ENCODE measurements around the gene SORCS3. TPM values are rescaled to one million over a fixed set of nuclear protein-coding genes. Genes with fewer than 3 reads are reported as not detected.
A peak's percentile ranks its signal among the peaks of the same experiment; 100 is the strongest.

The SORCS3 gene
- total RNA-seq, 1 experiment from 2014 or later: 0.03 TPM

DNA sequence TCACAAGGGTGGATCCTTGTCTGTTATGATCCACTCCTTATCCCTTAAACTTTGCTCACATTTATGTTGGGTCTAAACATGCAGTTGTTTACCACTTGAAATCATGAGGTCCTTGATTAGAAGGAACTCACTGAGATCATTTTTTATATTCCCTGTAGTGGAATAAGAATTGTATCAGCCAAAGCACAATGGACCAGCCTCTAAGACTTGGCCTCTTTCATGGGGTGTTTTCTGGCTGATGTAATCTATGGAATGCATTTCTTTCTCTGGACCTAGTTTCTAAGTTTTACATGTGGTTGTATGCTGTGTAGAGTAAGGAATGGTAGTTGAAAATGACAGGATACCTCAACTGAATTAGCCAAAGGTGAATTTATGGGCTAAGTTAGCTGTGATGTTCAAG lies 376.6 kb downstream of the SORCS3 start:
- no peaks in the 10 kb centered on the region for H3K36me3 ChIP-seq (replicated peaks; ENCODE audit: control insufficient read depth, insufficient read depth, low read length)
- no peak for DNase-seq
- no peaks in the 10 kb centered on the region for H3K27me3 ChIP-seq (ENCODE audit: control insufficient read depth, insufficient read depth, low read length)
- H3K4me3 ChIP-seq (ENCODE audit: insufficient read depth, low read depth, low read length): no peak overlapping the region

DNA sequence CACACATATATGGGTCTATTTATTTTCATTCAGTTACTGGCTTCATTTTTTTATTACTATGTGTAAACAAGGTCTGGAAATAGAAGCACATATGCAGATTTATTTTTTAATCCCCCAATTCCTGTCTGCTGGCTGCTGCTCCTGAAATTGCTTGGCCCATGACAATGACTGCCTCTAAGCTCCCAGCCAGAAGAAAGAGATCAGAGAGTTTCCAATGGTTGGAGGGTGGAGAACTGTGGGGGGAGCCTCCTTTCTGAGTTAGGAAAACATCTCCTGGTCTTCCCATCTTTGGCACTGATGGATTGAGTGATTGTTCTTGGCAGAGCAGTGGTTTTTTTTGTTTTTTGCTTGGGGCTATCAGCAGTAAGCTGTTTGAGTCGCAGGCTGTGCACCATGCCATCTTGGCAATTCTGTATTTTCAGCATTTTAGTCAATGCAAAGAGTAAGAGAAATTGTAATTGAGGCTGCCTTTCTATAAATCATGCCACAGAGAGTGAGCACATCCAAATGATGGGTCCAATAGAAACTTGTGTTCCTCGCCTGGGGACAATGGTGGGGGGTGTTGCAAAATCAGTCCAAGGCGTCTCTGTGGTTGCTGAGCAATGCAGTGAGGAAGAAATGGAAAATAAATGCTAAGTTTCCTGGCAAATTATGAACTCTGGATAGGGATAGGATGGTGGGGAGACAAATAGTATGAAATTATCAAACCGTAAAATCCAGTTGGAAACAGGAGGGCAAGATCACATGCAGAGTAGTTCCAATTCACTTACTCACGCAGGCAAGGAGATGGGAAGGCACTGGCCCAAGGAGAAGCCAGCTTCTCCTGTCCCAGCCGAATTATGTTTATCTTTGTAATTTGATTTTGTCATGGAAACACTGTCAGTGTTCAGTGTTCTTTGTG lies 382.4 kb downstream of the SORCS3 start:
- no peak overlapping the region for H3K4me3 ChIP-seq (ENCODE audit: insufficient read depth, low read depth, low read length)
- H3K36me3 ChIP-seq (replicated peaks; ENCODE audit: control insufficient read depth, insufficient read depth, low read length): no peaks in the 10 kb centered on the region
- H3K27me3 ChIP-seq (ENCODE audit: control insufficient read depth, insufficient read depth, low read length): no peaks in the 10 kb centered on the region
- DNase-seq: no peak

DNA sequence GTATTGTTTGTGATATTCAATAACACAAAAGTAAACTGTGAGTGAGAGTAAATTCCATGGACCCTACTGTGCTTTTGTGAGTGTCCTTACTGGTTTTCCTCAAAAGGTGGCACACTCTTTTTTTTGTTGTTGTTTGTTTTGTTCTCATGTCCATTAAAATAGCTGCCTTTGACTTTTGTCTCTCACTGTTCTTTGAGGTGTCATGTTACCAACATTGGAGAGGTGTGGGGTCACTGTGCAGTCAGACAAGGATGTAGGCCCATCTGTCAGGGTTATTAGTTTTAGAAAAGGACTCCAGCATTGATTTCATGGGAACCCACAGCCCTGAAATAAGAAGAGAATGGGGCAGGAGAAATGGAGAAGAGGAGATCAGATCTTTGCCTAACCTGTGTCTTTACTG lies 383.1 kb downstream of the SORCS3 start:
- Histone ChIP-seq H3K27me3 (ENCODE audit: control insufficient read depth, insufficient read depth, low read length) (no peaks in the 10 kb centered on the region), H3K4me3 (ENCODE audit: insufficient read depth, low read depth, low read length) (no peak overlapping the region)
- DNase-seq: peak; percentile 3

DNA sequence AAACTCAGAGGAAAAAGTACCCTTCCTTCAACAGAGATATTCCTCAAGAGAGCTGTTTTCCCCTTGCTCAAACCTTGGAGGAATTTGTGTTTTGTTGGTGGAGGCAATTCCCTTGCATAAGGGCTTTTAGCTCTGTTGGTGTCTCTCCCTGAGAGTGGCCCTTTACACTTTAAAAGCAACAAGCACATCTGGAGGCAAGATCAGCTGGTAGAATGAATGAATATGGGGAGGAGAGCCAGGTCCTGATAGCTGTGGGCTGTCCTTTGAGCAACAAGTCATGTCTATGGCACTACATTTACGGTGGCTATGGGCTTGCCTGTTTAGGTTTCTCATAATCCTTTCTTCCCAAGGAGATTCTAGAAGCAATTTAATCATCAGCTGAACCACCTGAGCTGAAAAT lies 384.0 kb downstream of the SORCS3 start:
- H3K36me3 ChIP-seq (replicated peaks; ENCODE audit: control insufficient read depth, insufficient read depth, low read length): no peaks in the 10 kb centered on the region
- DNase-seq: no peak

More for the DNA sequence above, 383.1 kb downstream of the SORCS3 start:
- H3K36me3 ChIP-seq (replicated peaks; ENCODE audit: control insufficient read depth, insufficient read depth, low read length): no peaks in the 10 kb centered on the region

DNA sequence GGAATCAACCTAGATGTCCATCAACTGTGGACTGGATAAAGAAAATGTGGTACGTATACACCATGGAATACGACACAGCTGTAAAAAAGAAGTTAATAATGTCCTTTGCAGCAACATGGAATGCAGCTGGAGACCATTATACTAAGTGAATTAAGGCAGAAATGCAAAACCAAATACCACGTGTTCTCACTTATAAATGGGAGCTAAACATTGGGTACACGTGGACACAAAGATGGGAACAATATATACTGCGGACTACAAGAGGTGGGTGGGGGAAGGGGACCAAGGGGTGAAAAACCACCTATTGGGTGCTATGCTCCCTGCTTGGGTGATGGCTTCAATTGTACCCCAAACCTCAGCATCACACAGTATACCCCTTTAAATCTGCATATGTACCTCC lies 385.5 kb downstream of the SORCS3 start:
- DNase-seq: no peak
- H3K36me3 ChIP-seq (replicated peaks; ENCODE audit: control insufficient read depth, insufficient read depth, low read length): no peaks in the 10 kb centered on the region
- no peaks in the 10 kb centered on the region for H3K27me3 ChIP-seq (ENCODE audit: control insufficient read depth, insufficient read depth, low read length)
- no peak overlapping the region for H3K4me3 ChIP-seq (ENCODE audit: insufficient read depth, low read depth, low read length)

More for the DNA sequence above, 384.0 kb downstream of the SORCS3 start:
- H3K27me3 ChIP-seq (ENCODE audit: control insufficient read depth, insufficient read depth, low read length): no peaks in the 10 kb centered on the region
- H3K4me3 ChIP-seq (ENCODE audit: insufficient read depth, low read depth, low read length): no peak overlapping the region

DNA sequence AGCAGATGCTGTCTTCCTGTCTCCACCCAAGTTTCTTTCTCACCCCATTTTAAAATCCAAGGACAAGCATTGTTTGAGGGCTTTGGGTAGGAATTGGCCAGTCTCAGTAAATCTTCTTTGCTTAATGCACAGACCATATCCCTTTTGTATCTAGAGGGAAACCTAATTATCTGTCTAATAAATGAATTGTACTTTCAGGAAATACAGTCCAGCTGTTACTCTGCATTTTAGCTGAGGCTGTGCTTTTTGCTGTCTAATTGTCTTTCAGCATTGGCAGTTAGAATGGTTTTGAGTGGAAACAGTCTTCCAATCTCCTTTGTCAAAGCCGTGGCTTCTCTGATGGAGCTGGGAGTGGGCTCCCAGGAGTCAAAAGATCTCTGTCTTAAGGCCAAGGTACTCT lies 388.2 kb downstream of the SORCS3 start:
- H3K27me3 ChIP-seq (ENCODE audit: control insufficient read depth, insufficient read depth, low read length): no peaks in the 10 kb centered on the region
- no peak overlapping the region for H3K4me3 ChIP-seq (ENCODE audit: insufficient read depth, low read depth, low read length)
- DNase-seq: no peak
- H3K36me3 ChIP-seq (replicated peaks; ENCODE audit: control insufficient read depth, insufficient read depth, low read length): no peaks in the 10 kb centered on the region

DNA sequence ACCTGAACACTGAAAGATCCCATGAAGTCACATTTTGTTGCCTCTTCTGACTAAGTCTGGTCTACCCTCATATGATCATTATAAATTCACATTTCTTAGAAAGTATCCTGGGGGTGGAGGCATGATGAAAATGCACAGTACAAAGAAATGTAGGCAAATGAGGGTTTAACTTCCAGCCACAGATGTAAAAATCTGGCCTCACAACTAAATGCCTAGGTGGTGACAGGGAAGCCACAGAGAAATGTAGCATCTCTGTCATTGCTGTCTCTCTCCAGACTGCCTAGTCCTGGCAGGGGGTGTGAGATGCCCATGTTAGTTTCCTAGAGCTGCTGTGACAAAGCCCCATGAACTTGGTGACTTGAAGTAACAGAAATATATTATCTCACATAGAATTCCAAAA lies 395.9 kb downstream of the SORCS3 start:
- DNase-seq: no peak
- no peaks in the 10 kb centered on the region for H3K27me3 ChIP-seq (ENCODE audit: control insufficient read depth, insufficient read depth, low read length)
- no peaks in the 10 kb centered on the region for H3K36me3 ChIP-seq (replicated peaks; ENCODE audit: control insufficient read depth, insufficient read depth, low read length)
- H3K4me3 ChIP-seq (ENCODE audit: insufficient read depth, low read depth, low read length): no peak overlapping the region

DNA sequence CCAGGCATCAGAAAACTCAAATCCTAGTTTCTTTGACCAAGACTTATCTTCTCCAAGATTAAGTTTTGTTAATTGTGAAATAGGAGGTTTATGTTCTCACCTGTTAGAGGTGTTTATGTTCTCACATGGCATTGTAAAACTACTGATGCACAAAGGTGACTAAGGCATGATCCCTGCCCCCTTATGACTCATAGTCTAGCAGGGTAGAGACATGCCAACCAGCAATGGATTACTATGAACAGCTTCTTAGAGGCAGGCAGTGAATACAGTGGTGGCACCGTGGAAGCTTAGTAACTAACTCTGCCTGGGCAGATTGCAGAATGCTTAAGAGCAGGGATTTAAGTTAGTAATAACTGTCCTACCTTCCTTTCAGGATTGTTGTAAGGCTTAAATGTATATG lies 400.9 kb downstream of the SORCS3 start:
- no peak for DNase-seq
- no peak overlapping the region for H3K4me3 ChIP-seq (ENCODE audit: insufficient read depth, low read depth, low read length)
- H3K27me3 ChIP-seq (ENCODE audit: control insufficient read depth, insufficient read depth, low read length): no peaks in the 10 kb centered on the region
- H3K36me3 ChIP-seq (replicated peaks; ENCODE audit: control insufficient read depth, insufficient read depth, low read length): no peaks in the 10 kb centered on the region

DNA sequence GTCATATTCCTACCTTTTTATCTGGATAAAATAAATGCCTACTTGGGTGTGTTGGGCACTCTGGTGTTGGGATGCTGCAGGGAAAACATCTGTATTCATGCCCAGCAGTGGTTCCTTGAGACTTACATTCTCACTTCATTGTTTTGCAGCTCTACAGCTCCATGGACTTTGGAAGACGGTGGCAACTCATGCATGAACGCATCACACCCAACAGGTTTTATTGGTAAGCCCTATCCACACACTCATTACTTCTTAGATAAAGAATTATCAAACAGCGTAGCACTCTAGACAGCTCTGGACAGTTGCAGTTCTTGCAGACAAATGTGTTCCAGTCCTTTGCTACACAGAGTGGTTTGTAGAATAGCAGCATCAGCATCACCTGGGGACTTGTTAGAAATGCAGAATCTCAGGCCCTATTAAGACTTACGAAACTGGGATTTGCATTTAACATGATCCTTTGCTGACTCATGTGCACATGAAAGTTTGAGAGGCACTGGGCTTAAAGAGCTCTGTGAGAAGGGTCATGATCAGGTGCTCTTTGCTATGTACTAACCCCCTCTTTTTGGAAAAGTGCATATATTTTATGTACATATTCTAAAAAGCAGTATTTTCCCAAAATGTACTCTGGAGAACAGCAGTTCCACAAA lies 401.9 kb downstream of the SORCS3 start:
- H3K36me3 ChIP-seq (replicated peaks; ENCODE audit: control insufficient read depth, insufficient read depth, low read length): no peaks in the 10 kb centered on the region
- no peak overlapping the region for H3K4me3 ChIP-seq (ENCODE audit: insufficient read depth, low read depth, low read length)
- H3K27me3 ChIP-seq (ENCODE audit: control insufficient read depth, insufficient read depth, low read length): no peaks in the 10 kb centered on the region
- DNase-seq: no peak

DNA sequence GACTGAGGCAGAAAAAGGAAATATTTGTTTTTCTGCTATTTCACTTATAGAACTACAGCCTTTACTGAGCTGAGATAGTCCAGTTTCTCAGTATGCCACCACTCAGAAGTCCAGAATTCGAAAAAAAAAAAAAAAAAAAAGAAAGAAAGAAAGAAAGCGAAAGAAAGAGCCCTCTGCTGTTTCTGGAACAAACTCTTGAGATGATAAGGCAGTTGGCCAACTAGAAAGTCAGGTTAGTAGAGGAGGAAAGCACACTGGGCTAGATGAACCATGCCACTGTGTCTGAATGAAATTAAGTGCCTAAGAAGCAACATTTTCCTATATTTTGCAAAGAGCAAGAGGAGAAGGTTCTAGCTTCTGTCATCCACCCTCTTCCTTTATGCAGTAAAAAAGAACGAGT lies 403.8 kb downstream of the SORCS3 start:
- no peaks in the 10 kb centered on the region for H3K36me3 ChIP-seq (replicated peaks; ENCODE audit: control insufficient read depth, insufficient read depth, low read length)
- H3K4me3 ChIP-seq (ENCODE audit: insufficient read depth, low read depth, low read length): no peak overlapping the region
- no peaks in the 10 kb centered on the region for H3K27me3 ChIP-seq (ENCODE audit: control insufficient read depth, insufficient read depth, low read length)
- DNase-seq: no peak

DNA sequence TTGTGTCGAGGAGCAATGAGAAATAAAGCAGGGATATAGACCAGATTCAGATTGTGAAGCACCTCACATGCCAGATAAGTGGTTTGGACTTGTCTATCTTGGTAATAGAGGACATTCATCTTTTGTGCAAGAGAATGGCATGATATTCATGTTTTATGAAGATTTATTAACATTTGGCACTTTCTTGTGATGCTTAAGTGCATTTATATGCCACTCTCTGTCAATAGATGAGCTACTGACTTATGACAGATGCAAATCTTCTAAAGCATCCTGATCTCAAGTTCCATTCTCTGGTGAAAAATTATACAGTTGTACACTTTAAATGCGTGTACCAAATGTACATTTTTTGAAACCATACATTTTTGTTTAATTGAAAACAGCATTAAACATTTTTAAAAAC lies 415.3 kb downstream of the SORCS3 start:
- H3K27me3 ChIP-seq (ENCODE audit: control insufficient read depth, insufficient read depth, low read length): no peaks in the 10 kb centered on the region
- no peak for DNase-seq
- H3K4me3 ChIP-seq (ENCODE audit: insufficient read depth, low read depth, low read length): no peak overlapping the region
- no peaks in the 10 kb centered on the region for H3K36me3 ChIP-seq (replicated peaks; ENCODE audit: control insufficient read depth, insufficient read depth, low read length)

DNA sequence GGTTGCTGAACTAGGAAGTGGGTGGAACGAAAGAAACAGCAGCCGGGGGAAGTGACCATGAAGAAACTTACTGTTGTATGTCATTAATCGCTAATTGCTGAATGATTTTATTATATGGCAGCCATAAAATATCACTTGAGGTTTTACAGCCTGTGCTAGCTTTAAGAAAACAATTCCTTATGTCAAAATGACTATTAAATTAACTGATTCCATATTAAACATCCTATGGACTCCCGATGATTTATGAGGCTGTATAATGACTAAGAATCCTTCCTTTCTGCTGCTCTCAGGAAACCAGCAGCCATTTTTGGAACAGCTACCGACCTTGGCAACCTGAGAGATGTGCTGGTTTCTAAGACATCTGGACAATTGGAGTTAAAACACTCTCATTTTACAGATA lies 421.9 kb downstream of the SORCS3 start:
- DNase-seq: no peak
- H3K36me3 ChIP-seq (replicated peaks; ENCODE audit: control insufficient read depth, insufficient read depth, low read length): no peaks in the 10 kb centered on the region
- no peak overlapping the region for H3K4me3 ChIP-seq (ENCODE audit: insufficient read depth, low read depth, low read length)
- no peaks in the 10 kb centered on the region for H3K27me3 ChIP-seq (ENCODE audit: control insufficient read depth, insufficient read depth, low read length)

DNA sequence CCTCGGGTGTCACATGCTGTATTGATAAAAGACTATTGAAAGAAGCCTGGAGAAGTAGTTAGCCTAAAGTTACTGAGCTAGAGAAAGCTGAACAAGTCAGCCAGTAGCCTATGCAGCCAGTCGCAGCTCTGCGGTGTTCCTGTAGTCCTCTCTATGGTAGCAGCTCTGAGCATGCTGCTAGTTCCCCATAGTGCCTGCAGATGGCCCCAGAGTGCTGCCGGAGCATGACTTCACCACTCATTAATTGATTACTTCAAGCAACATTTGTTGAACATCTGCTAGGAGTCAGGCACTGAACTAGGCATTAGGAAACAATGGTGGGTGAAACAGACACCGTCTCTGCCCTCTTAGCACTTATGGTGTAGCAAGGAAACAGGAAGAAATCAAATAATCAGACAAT lies 422.7 kb downstream of the SORCS3 start:
- no peaks in the 10 kb centered on the region for H3K27me3 ChIP-seq (ENCODE audit: control insufficient read depth, insufficient read depth, low read length)
- no peak overlapping the region for H3K4me3 ChIP-seq (ENCODE audit: insufficient read depth, low read depth, low read length)
- H3K36me3 ChIP-seq (replicated peaks; ENCODE audit: control insufficient read depth, insufficient read depth, low read length): no peaks in the 10 kb centered on the region
- DNase-seq: peak; percentile 27

DNA sequence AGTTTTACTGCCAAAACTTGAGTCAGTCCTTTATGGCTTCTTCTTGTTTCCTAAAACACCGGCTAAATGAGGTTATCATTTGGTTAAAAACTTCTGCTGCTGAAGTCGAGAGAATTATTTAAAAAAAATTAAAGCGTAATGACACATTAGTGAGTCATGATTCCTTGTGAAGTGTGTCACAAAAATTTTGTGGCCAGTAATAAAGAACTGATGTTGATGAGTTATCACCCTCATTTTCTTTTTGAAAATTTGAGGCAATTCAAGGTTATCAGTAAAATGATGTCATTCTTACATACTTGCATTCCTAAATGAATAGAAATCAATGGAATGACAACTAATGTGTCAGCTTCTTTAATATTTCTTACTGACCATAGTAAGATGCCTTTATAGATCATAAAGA lies 427.4 kb downstream of the SORCS3 start:
- Histone ChIP-seq H3K36me3 (replicated peaks; ENCODE audit: control insufficient read depth, insufficient read depth, low read length) (no peaks in the 10 kb centered on the region), H3K27me3 (ENCODE audit: control insufficient read depth, insufficient read depth, low read length) (no peaks in the 10 kb centered on the region), H3K4me3 (ENCODE audit: insufficient read depth, low read depth, low read length) (no peak overlapping the region)
- no peak for DNase-seq

DNA sequence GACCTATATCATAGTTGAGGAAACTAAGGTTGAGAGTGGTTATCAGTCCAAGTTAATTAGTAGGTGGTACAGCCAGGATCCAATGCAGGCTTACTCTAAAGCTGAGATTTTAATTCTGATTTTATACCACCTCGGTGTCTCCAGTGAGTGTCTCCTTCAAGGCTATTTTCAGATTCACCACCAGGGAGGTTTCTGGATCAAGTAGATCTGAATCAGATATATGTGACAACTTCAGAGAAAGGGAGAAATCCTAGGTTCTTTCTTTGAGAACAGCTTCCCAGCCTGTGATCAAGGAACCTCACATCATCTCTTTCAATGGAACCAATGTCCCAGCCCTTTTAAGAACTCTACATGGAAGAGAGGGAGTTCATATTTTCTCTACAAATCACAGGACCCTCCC lies 429.2 kb downstream of the SORCS3 start:
- Histone ChIP-seq H3K4me3 (ENCODE audit: insufficient read depth, low read depth, low read length) (no peak overlapping the region), H3K27me3 (ENCODE audit: control insufficient read depth, insufficient read depth, low read length) (no peaks in the 10 kb centered on the region), H3K36me3 (replicated peaks; ENCODE audit: control insufficient read depth, insufficient read depth, low read length) (no peaks in the 10 kb centered on the region)
- DNase-seq: no peak

Measured in H7 (cell line).